Activated CD8-positive, alpha-beta T cell treated with anti-CD3 and anti-CD28 coated beads for 36 hours (primary cell): ENCODE results near the gene CLCN7. TPM values are rescaled to one million over a fixed set of nuclear protein-coding genes. Genes with fewer than 3 reads are reported as not detected.

Source experiments
- ATAC-seq: fragments of 200-7000 bp; cut with Tn5 transposase; one replicate; pipeline ENCODE4 v1.10.0; 2021; ENCODE audit warnings: mild to moderate bottlenecking, moderate library complexity
- CTCF ChIA-PET: fragments of 350-600 bp; sonication (Branson Sonifier 250); formaldehyde crosslinking; loops from one replicate; lab custom pipeline; 2021; ENCODE audit warnings: antibody characterized with exemption; lab: Charles Lee
- POLR2A ChIA-PET: fragments of 350-600 bp; sonication (Branson Sonifier 250); formaldehyde crosslinking; loops from one replicate; lab custom pipeline; 2021; ENCODE audit warnings: antibody characterized with exemption; lab: Charles Lee
- DNase-seq: peaks from one replicate; pipeline ENCODE4 v3.0.0-alpha.2; 2020
- H3K27ac Mint-ChIP-seq: one replicate; pipeline ENCODE4 v1.8.0; 2021; ENCODE audit warnings: mild to moderate bottlenecking, mixed read lengths
- H3K27me3 Mint-ChIP-seq: one replicate; pipeline ENCODE4 v1.8.0; 2021; ENCODE audit warnings: mixed read lengths
- H3K36me3 Mint-ChIP-seq: one replicate; pipeline ENCODE4 v1.8.0; 2021; ENCODE audit warnings: low read depth, mixed read lengths
- H3K4me1 Mint-ChIP-seq: one replicate; pipeline ENCODE4 v1.8.0; 2021; ENCODE audit warnings: low read depth, mixed read lengths
- H3K4me3 Mint-ChIP-seq: one replicate; pipeline ENCODE4 v1.8.0; 2021; ENCODE audit warnings: mild to moderate bottlenecking, moderate library complexity, mixed read lengths
- H3K9me3 Mint-ChIP-seq: one replicate; pipeline ENCODE4 v1.8.0; 2021; ENCODE audit warnings: mixed read lengths
- intact Hi-C: fragments of 100-400 bp; cut with micrococcal nuclease; formaldehyde crosslinking; loops from one replicate; pipeline ENCODE4 v1.10.0; 2022
- total RNA-seq, 2 experiments: library from RNA; stranded (reverse); gene quantifications; one replicate each; pipeline ENCODE4 v1.2.3, GENCODE V29; 2021
- TF ChIP-seq, protein P1 (sequence below): fragments of 200-600 bp; IDR thresholded peaks from one replicate; pipeline ENCODE4 v1.8.0; 2022; ENCODE audit warnings: antibody characterized with exemption, mild to moderate bottlenecking

The CLCN7 gene
- total RNA-seq, 2 experiments from 2014 or later = 35.5 to 36.8 TPM

DNA sequence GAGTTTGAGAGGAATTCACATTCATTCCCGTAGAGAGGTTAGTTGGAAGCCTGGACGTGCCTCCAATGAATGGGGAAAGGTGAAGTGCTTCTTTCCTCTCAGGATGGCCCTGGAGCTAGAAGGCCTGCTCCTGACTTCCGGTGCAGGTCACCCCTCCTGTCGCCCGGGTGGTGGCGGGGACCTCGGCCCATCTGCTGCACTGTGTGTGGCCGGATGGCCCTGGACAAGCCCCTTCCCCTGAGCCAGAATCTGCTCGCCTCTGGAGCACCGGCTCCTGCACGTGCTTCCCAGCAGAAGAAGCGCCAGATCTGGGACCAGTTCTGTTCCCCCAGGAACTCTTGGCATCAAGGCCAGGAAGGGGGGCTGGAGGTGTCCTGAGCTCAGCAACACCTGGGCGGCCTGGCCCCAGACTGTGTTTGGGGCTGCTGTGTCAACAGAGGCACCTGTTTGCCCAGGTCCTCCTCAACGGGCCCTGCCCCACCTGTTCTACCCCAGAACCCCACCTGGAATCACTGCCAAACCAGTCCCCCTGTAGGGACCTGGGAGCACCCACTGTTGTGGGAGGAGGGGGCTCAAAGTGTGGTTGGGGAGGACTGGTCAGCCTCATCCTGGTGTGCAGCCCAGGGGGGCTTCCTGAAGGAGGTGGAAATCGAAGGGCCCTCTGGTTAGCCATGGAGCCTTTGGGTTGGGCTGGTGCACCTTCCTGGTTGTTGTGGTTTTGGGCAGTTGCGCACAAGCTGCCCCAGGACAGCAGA, 49.0 kb downstream of the CLCN7 start:
- peaks cover 3% of the 10 kb centered on the region for H3K36me3 Mint-ChIP-seq
- ChIA-PET POLR2A (interaction anchor here (0.6 to 1.4 kb wide), 2 partner anchors 46 to 1298 kb away, joined by 3 to 4 read pairs; no protein-coding TSS in a partner anchor), CTCF (no interaction called here)
- peaks cover 9% of the 10 kb centered on the region for H3K4me1 Mint-ChIP-seq
- intact Hi-C loops = no loop called here
- TF ChIP-seq, protein P1, sequence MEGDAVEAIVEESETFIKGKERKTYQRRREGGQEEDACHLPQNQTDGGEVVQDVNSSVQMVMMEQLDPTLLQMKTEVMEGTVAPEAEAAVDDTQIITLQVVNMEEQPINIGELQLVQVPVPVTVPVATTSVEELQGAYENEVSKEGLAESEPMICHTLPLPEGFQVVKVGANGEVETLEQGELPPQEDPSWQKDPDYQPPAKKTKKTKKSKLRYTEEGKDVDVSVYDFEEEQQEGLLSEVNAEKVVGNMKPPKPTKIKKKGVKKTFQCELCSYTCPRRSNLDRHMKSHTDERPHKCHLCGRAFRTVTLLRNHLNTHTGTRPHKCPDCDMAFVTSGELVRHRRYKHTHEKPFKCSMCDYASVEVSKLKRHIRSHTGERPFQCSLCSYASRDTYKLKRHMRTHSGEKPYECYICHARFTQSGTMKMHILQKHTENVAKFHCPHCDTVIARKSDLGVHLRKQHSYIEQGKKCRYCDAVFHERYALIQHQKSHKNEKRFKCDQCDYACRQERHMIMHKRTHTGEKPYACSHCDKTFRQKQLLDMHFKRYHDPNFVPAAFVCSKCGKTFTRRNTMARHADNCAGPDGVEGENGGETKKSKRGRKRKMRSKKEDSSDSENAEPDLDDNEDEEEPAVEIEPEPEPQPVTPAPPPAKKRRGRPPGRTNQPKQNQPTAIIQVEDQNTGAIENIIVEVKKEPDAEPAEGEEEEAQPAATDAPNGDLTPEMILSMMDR = no peak
- DNase-seq = no peak
- H3K27me3 Mint-ChIP-seq = no peaks in the 10 kb centered on the region
- ATAC-seq = no peak
- no peak overlapping the region for H3K4me3 Mint-ChIP-seq
- no peaks in the 10 kb centered on the region for H3K9me3 Mint-ChIP-seq
- H3K27ac Mint-ChIP-seq = no peak overlapping the region

DNA sequence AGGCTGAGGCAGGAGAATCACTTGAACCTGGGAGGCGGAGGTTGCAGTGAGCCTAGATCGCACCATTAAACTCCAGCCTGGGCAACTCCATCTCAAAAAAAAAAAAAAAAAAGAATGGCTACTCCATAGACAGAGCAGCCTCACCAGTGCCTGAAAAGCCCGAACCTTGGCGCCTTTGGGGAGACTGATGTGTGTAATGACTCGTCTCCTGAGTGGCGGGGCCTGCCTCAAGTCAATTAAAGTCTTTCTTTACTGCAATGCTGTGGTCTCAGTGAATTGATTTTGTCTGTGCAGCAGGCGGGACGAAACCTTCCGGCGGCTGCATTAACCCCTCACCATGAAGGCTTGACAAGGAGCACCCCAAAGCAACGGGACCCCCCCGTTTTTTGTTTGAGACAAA, 50.8 kb downstream of the CLCN7 start:
- no peaks in the 10 kb centered on the region for H3K9me3 Mint-ChIP-seq
- ChIA-PET POLR2A (no interaction called here), CTCF (no interaction called here)
- DNase-seq (peak; percentile 28), ATAC-seq (no peak)
- no peak overlapping the region for H3K4me3 Mint-ChIP-seq
- H3K27me3 Mint-ChIP-seq = no peaks in the 10 kb centered on the region
- intact Hi-C loops = loop anchor here (5.0 kb wide), 1 partner anchor 118 kb away; no protein-coding TSS in a partner anchor
- TF ChIP-seq, protein P1 = no peak
- H3K4me1 Mint-ChIP-seq = peaks cover 13% of the 10 kb centered on the region
- peak overlapping the region; percentile 38 for H3K27ac Mint-ChIP-seq
- H3K36me3 Mint-ChIP-seq = peaks cover 8% of the 10 kb centered on the region

GRCh38 chr16:1422076-1422475, 52.8 kb downstream of the CLCN7 start:
- H3K4me3 Mint-ChIP-seq = peak overlapping the region; percentile 83
- TF ChIP-seq, protein P1 = no peak
- H3K36me3 Mint-ChIP-seq = peaks cover 13% of the 10 kb centered on the region
- no peak for DNase-seq
- ChIA-PET POLR2A (interaction anchor here (0.6 to 2.2 kb wide), 4 partner anchors 14 to 283 kb away, joined by 3 to 9 read pairs (median 6); no protein-coding TSS in a partner anchor), CTCF (interaction anchor here (1.1 to 2.3 kb wide), 2 partner anchors 11 to 58 kb away, joined by 3 to 10 read pairs; no protein-coding TSS in a partner anchor)
- intact Hi-C loops = loop anchor here (5.0 kb wide), 1 partner anchor 120 kb away; no protein-coding TSS in a partner anchor
- H3K27me3 Mint-ChIP-seq = no peaks in the 10 kb centered on the region
- H3K27ac Mint-ChIP-seq = peak overlapping the region; percentile 97
- H3K4me1 Mint-ChIP-seq = peaks cover 25% of the 10 kb centered on the region
- no peak for ATAC-seq
- no peaks in the 10 kb centered on the region for H3K9me3 Mint-ChIP-seq

GRCh38 chr16:1420111-1420539, 54.7 kb downstream of the CLCN7 start:
- peak overlapping the region; percentile 97 for H3K27ac Mint-ChIP-seq
- peak; percentile 18 for DNase-seq

More at GRCh38 chr16:1420111-1420539, 54.7 kb downstream of the CLCN7 start:
- ChIA-PET CTCF (interaction anchor here (1.2 to 2.3 kb wide), 2 partner anchors 56 to 285 kb away, joined by 3 to 10 read pairs; partner anchors contain the start of gene MAPK8IP3), POLR2A (interaction anchor here (0.8 to 2.5 kb wide), 16 partner anchors 8 to 192 kb away, joined by 3 to 14 read pairs (median 5); partner anchors contain the start of genes CRAMP1, IFT140, PERCC1 and TELO2)
- no peak for ATAC-seq
- Mint-ChIP-seq H3K36me3 (peaks cover 13% of the 10 kb centered on the region), H3K9me3 (no peaks in the 10 kb centered on the region), H3K4me1 (peaks cover 30% of the 10 kb centered on the region), H3K27me3 (no peaks in the 10 kb centered on the region), H3K4me3 (peak overlapping the region; percentile 83)
- TF ChIP-seq, protein P1 = no peak
- intact Hi-C loops = loop anchor here (5.0 kb wide), 1 partner anchor 122 kb away; no protein-coding TSS in a partner anchor
